T-helper 1 cell (primary cell): ENCODE results near the gene KRTCAP2.
A peak's percentile ranks its signal among the peaks of the same experiment; 100 is the strongest.

Source experiments
- DNase-seq, 5 donors: peaks; one replicate each; pipeline ENCODE4 v3.0.0-alpha.2; 2012 to 2020

The KRTCAP2 gene

GRCh38 chr1:155131285-155131684 lies 41.8 kb downstream of the KRTCAP2 start:
- no peak for DNase-seq

GRCh38 chr1:155130272-155131006 lies 42.7 kb downstream of the KRTCAP2 start:
- no peak for DNase-seq

GRCh38 chr1:155128755-155129473 lies 44.2 kb downstream of the KRTCAP2 start:
- no peak for DNase-seq

- no peak for DNase-seq
Observed at GRCh38 chr1:155127967-155128754, 44.9 kb downstream of the KRTCAP2 start.

- peak in 2 of 5 donors; percentile 32 to 39 for DNase-seq
Observed at GRCh38 chr1:155127105-155127966, 45.8 kb downstream of the KRTCAP2 start, which contains the start of gene EFNA1. TSS of gene EFNA1 (plus strand) at chr1:155127876. CDS start at chr1:155127978, 102 bp downstream.

- peak in 1 of 5 donors; percentile 32 for DNase-seq
Observed at GRCh38 chr1:155126556-155127104, 46.5 kb downstream of the KRTCAP2 start.

GRCh38 chr1:155125946-155126555 lies 47.1 kb downstream of the KRTCAP2 start:
- DNase-seq = no peak

- no peak for DNase-seq
Observed at GRCh38 chr1:155125511-155125945, 47.6 kb downstream of the KRTCAP2 start.

GRCh38 chr1:155124503-155125463 lies 48.3 kb downstream of the KRTCAP2 start:
- DNase-seq = no peak

- DNase-seq = no peak
Observed at GRCh38 chr1:155123801-155124200, 49.3 kb downstream of the KRTCAP2 start.

- DNase-seq = no peak
Observed at GRCh38 chr1:155122308-155122707, 50.8 kb downstream of the KRTCAP2 start.

GRCh38 chr1:155121249-155121648 lies 51.9 kb downstream of the KRTCAP2 start:
- no peak for DNase-seq

GRCh38 chr1:155120253-155120652 lies 52.9 kb downstream of the KRTCAP2 start:
- no peak for DNase-seq
